Stomach smooth muscle (tissue), 2 donors: ENCODE results near the gene DNASE1L1.

Experiments used
- H3K27ac ChIP-seq: one replicate; pipeline ENCODE4 v1.7.0; 2013; ENCODE audit warnings: mild to moderate bottlenecking, low read length, inconsistent platforms
- H3K27me3 ChIP-seq, 2 donors: one replicate each; pipeline ENCODE4 v1.7.0; 2013; ENCODE audit warnings: low read length in 2 of 2; ENCODE audit not compliant: insufficient read depth in 2 of 2, control insufficient read depth in 1 of 2
- H3K36me3 ChIP-seq, 2 donors: one replicate each; pipeline ENCODE4 v1.7.0; 2013; ENCODE audit warnings: low read length in 2 of 2; ENCODE audit not compliant: control insufficient read depth in 2 of 2, insufficient read depth in 2 of 2
- H3K4me1 ChIP-seq: one replicate; pipeline ENCODE4 v1.7.0; 2013; ENCODE audit warnings: low read length; ENCODE audit not compliant: control insufficient read depth, insufficient read depth
- H3K4me3 ChIP-seq, 2 donors: one replicate each; pipeline ENCODE4 v1.7.0; 2013; ENCODE audit warnings: low read length in 2 of 2
- H3K9ac ChIP-seq, 2 donors: one replicate each; pipeline ENCODE4 v1.7.0; 2013; ENCODE audit warnings: low read length in 2 of 2, mild to moderate bottlenecking in 1 of 2
- H3K9me3 ChIP-seq, 2 donors: one replicate each; pipeline ENCODE4 v1.7.0; 2013; ENCODE audit warnings: low read length in 2 of 2; ENCODE audit not compliant: control insufficient read depth in 2 of 2
- donor health status: healthy.
- donor health status: Pancreatic carcinoma.

Gene DNASE1L1

GRCh38 chrX:154426916-154427770, 18.1 kb upstream of the DNASE1L1 start:
- H3K9me3 ChIP-seq, result no peaks in the 10 kb centered on the region
- H3K27ac ChIP-seq, result no peak overlapping the region
- peaks cover 0 to 2% of the 10 kb centered on the region in 2 donors for H3K36me3 ChIP-seq
- no peak overlapping the region for H3K9ac ChIP-seq
- peaks cover 7% of the 10 kb centered on the region for H3K4me1 ChIP-seq
- no peak overlapping the region for H3K4me3 ChIP-seq
- no peaks in the 10 kb centered on the region for H3K27me3 ChIP-seq

- H3K9me3 ChIP-seq, result no peaks in the 10 kb centered on the region
- no peak overlapping the region for H3K27ac ChIP-seq
- H3K4me1 ChIP-seq, result peaks cover 5% of the 10 kb centered on the region
- H3K27me3 ChIP-seq, result peaks cover 0 to 4% of the 10 kb centered on the region in 2 donors
- H3K4me3 ChIP-seq, result no peak overlapping the region
- no peaks in the 10 kb centered on the region for H3K36me3 ChIP-seq
- H3K9ac ChIP-seq, result no peak overlapping the region
Measured at GRCh38 chrX:154420402-154420756, 11.3 kb upstream of the DNASE1L1 start.

GRCh38 chrX:154419688-154420401, 10.8 kb upstream of the DNASE1L1 start:
- Histone ChIP-seq H3K9me3 (no peaks in the 10 kb centered on the region), H3K9ac (no peak overlapping the region), H3K4me1 (peaks cover 5% of the 10 kb centered on the region), H3K27ac (no peak overlapping the region), H3K36me3 (no peaks in the 10 kb centered on the region), H3K4me3 (no peak overlapping the region), H3K27me3 (peaks cover 0 to 4% of the 10 kb centered on the region in 2 donors)

- no peaks in the 10 kb centered on the region for H3K9me3 ChIP-seq
- H3K27ac ChIP-seq, result no peak overlapping the region
- no peak overlapping the region for H3K9ac ChIP-seq
- H3K4me1 ChIP-seq, result peaks cover 5% of the 10 kb centered on the region
- H3K27me3 ChIP-seq, result peaks cover 0 to 4% of the 10 kb centered on the region in 2 donors
- no peak overlapping the region for H3K4me3 ChIP-seq
- H3K36me3 ChIP-seq, result no peaks in the 10 kb centered on the region
Measured at GRCh38 chrX:154419189-154419588, 10.1 kb upstream of the DNASE1L1 start.

GRCh38 chrX:154417157-154417556, 8.1 kb upstream of the DNASE1L1 start:
- Histone ChIP-seq H3K9ac (no peak overlapping the region), H3K4me3 (no peak overlapping the region), H3K27me3 (peaks cover 0 to 7% of the 10 kb centered on the region in 2 donors), H3K36me3 (peaks cover 0 to 3% of the 10 kb centered on the region in 2 donors), H3K4me1 (peaks cover 12% of the 10 kb centered on the region), H3K27ac (no peak overlapping the region), H3K9me3 (no peaks in the 10 kb centered on the region)

GRCh38 chrX:154413142-154413541, 4.1 kb upstream of the DNASE1L1 start:
- Histone ChIP-seq H3K27ac (peak overlapping the region; percentile 31), H3K9ac (no peak overlapping the region), H3K4me1 (peaks cover 9% of the 10 kb centered on the region), H3K36me3 (peaks cover 0 to 3% of the 10 kb centered on the region in 2 donors), H3K9me3 (no peaks in the 10 kb centered on the region), H3K4me3 (no peak overlapping the region), H3K27me3 (peaks cover 0 to 3% of the 10 kb centered on the region in 2 donors)

GRCh38 chrX:154412468-154412867, 3.4 kb upstream of the DNASE1L1 start:
- H3K4me3 ChIP-seq, result peak overlapping the region in 1 of 2 donors; percentile 76
- H3K9ac ChIP-seq, result peak overlapping the region; percentile 62 to 64
- peaks cover 0 to 3% of the 10 kb centered on the region in 2 donors for H3K27me3 ChIP-seq
- peaks cover 0 to 3% of the 10 kb centered on the region in 2 donors for H3K36me3 ChIP-seq
- no peaks in the 10 kb centered on the region for H3K9me3 ChIP-seq
- H3K4me1 ChIP-seq, result peaks cover 9% of the 10 kb centered on the region
- H3K27ac ChIP-seq, result peak overlapping the region; percentile 31

GRCh38 chrX:154411981-154412340, 2.9 kb upstream of the DNASE1L1 start:
- H3K4me1 ChIP-seq, result peaks cover 9% of the 10 kb centered on the region
- H3K9me3 ChIP-seq, result no peaks in the 10 kb centered on the region
- H3K27me3 ChIP-seq, result peaks cover 0 to 3% of the 10 kb centered on the region in 2 donors
- H3K9ac ChIP-seq, result peak overlapping the region; percentile 62 to 64
- peak overlapping the region; percentile 69 for H3K27ac ChIP-seq
- H3K36me3 ChIP-seq, result peaks cover 0 to 3% of the 10 kb centered on the region in 2 donors
- H3K4me3 ChIP-seq, result peak overlapping the region; percentile 59 to 76

- H3K36me3 ChIP-seq, result peaks cover 0 to 1% of the 10 kb centered on the region in 2 donors
- peaks cover 0 to 3% of the 10 kb centered on the region in 2 donors for H3K27me3 ChIP-seq
- H3K9ac ChIP-seq, result peak overlapping the region in 1 of 2 donors; percentile 28
- H3K4me3 ChIP-seq, result peak overlapping the region in 1 of 2 donors; percentile 22
- H3K4me1 ChIP-seq, result peaks cover 9% of the 10 kb centered on the region
- no peak overlapping the region for H3K27ac ChIP-seq
- H3K9me3 ChIP-seq, result no peaks in the 10 kb centered on the region
Measured at GRCh38 chrX:154408659-154409221, 314 bp downstream of the DNASE1L1 start.

- no peaks in the 10 kb centered on the region for H3K27me3 ChIP-seq
- H3K9me3 ChIP-seq, result no peaks in the 10 kb centered on the region
- no peak overlapping the region for H3K27ac ChIP-seq
- H3K4me3 ChIP-seq, result no peak overlapping the region
- no peak overlapping the region for H3K9ac ChIP-seq
- peaks cover 6 to 7% of the 10 kb centered on the region in 2 donors for H3K36me3 ChIP-seq
- H3K4me1 ChIP-seq, result peaks cover 5% of the 10 kb centered on the region
Measured at GRCh38 chrX:154404625-154405192, 4.3 kb downstream of the DNASE1L1 start.
